HG03097 (cell line): ENCODE measurements around the gene CYP2B6.
"Not testable (repeated sequence)": the region's sequence is repeated elsewhere in the genome, so short reads cannot be mapped to it uniquely, and the experiment has no call there.

Experiments used
- ATAC-seq: cut with Tn5 transposase; IDR thresholded peaks from one replicate; pipeline ENCODE4 v1.9.1; 2021; ENCODE audit not compliant: unreplicated experiment, low FRiP score

The CYP2B6 gene

GRCh38 chr19:41029524-41030432 lies 38.7 kb downstream of the CYP2B6 start:
- no peak for ATAC-seq

- no peak for ATAC-seq
Observed at GRCh38 chr19:41030651-41031050, 39.6 kb downstream of the CYP2B6 start.

- no peak for ATAC-seq
Observed at GRCh38 chr19:41031916-41032315, 40.8 kb downstream of the CYP2B6 start.

GRCh38 chr19:41033324-41033723 lies 42.2 kb downstream of the CYP2B6 start:
- not testable (repeated sequence) for ATAC-seq

GRCh38 chr19:41039806-41040205 lies 48.7 kb downstream of the CYP2B6 start:
- ATAC-seq = no peak

- not testable (repeated sequence) for ATAC-seq
Observed at GRCh38 chr19:41045095-41045494, 54.0 kb downstream of the CYP2B6 start.

- ATAC-seq = no peak
Observed at GRCh38 chr19:41050426-41050825, 59.3 kb downstream of the CYP2B6 start.

- not testable (repeated sequence) for ATAC-seq
Observed at GRCh38 chr19:41052162-41052561, 61.1 kb downstream of the CYP2B6 start.

- not testable (repeated sequence) for ATAC-seq
Observed at GRCh38 chr19:41053331-41053730, 62.2 kb downstream of the CYP2B6 start.

- ATAC-seq = no peak
Observed at GRCh38 chr19:41064974-41065569, 74.0 kb downstream of the CYP2B6 start.
